HEK293 (cell line): ENCODE results near the gene SERPINH1.

Source experiments
- CTCF ChIA-PET: fragments of 350-600 bp; formaldehyde crosslinking; extraction: SDS; loops from one replicate; lab custom pipeline; 2021; ENCODE audit warnings: antibody characterized with exemption; lab: Yijun Ruan, JAX
- POLR2A ChIA-PET: fragments of 300-600 bp; formaldehyde crosslinking; extraction: SDS; loops from one replicate; lab custom pipeline; 2020; ENCODE audit warnings: antibody characterized with exemption, inconsistent platforms; lab: Yijun Ruan, JAX
- H3K27ac ChIP-seq: fragments of 200-500 bp; sonication (Bioruptor generic); 2 replicates; pipeline ENCODE4 v1.5.1; 2014; ENCODE audit warnings: low read depth, low read length, control low read depth, inconsistent platforms; ENCODE audit errors: extremely low read depth
- H3K36me3 ChIP-seq, 2 experiments: fragments of 200-500 bp in 1 of 2; sonication (Bioruptor generic) in 1 of 2; 1 replicate in 1 of 2; 2 replicates in 1 of 2; pipeline ENCODE4 v1.5.1; 2014 to 2017; ENCODE audit warnings: inconsistent platforms in 2 of 2, low read length in 2 of 2; ENCODE audit not compliant: control insufficient read depth in 2 of 2, insufficient read depth in 1 of 2
- H3K4me1 ChIP-seq: fragments of 200-500 bp; sonication (Bioruptor generic); 2 replicates; pipeline ENCODE4 v1.5.1; 2014; ENCODE audit warnings: mild to moderate bottlenecking, low read length, inconsistent platforms; ENCODE audit not compliant: control insufficient read depth, insufficient read depth
- H3K4me3 ChIP-seq: 2 replicates; pipeline ENCODE4 v1.5.1; 2011; ENCODE audit warnings: low read depth, mild to moderate bottlenecking, control low read depth, low read length, moderate library complexity
- H3K9me3 ChIP-seq: fragments of 200-500 bp; sonication (Bioruptor generic); 2 replicates; pipeline ENCODE4 v1.5.1; 2014; ENCODE audit warnings: low read depth, low read length, inconsistent platforms; ENCODE audit not compliant: control insufficient read depth, insufficient read depth
- BCL11B ChIP-seq: fragments of 450-650 bp; formaldehyde crosslinking; IDR thresholded peaks from 2 replicates; pipeline ENCODE4 v1.5.1; 2016; ENCODE audit warnings: low read depth, missing biosample characterization, missing genetic modification characterization
- CTCF ChIP-seq: fragments of 450-650 bp; formaldehyde crosslinking; IDR thresholded peaks from 2 replicates; pipeline ENCODE4 v1.5.1; 2016; ENCODE audit warnings: missing biosample characterization, missing genetic modification characterization
- EGR2 ChIP-seq: fragments of 450-650 bp; formaldehyde crosslinking; IDR thresholded peaks from 2 replicates; pipeline ENCODE4 v1.5.1; 2016; ENCODE audit warnings: low read depth, missing biosample characterization, missing genetic modification characterization
- FEZF1 ChIP-seq: fragments of 450-650 bp; formaldehyde crosslinking; IDR thresholded peaks from 2 replicates; pipeline ENCODE4 v1.5.1; 2016; ENCODE audit warnings: missing biosample characterization, missing genetic modification characterization
- PRDM6 ChIP-seq: fragments of 450-650 bp; formaldehyde crosslinking; IDR thresholded peaks from 2 replicates; pipeline ENCODE4 v1.5.1; 2017; ENCODE audit warnings: missing biosample characterization, missing genetic modification characterization
- SALL2 ChIP-seq: fragments of 450-650 bp; formaldehyde crosslinking; IDR thresholded peaks from 2 replicates; pipeline ENCODE4 v1.5.0; 2017; ENCODE audit warnings: missing biosample characterization, mild to moderate bottlenecking, missing genetic modification characterization, borderline replicate concordance
- TRIM28 ChIP-seq: IDR thresholded peaks from 2 replicates; pipeline ENCODE4 v1.6.1; 2011; ENCODE audit warnings: low read length, control low read depth, borderline replicate concordance
- ZBTB20 ChIP-seq: fragments of 450-650 bp; formaldehyde crosslinking; IDR thresholded peaks from 2 replicates; pipeline ENCODE4 v1.5.1; 2016; ENCODE audit warnings: missing biosample characterization, missing genetic modification characterization
- ZBTB49 ChIP-seq: fragments of 450-650 bp; formaldehyde crosslinking; IDR thresholded peaks from 2 replicates; pipeline ENCODE4 v1.5.1; 2016; ENCODE audit warnings: missing biosample characterization, missing genetic modification characterization, low read depth
- ZNF114 ChIP-seq: fragments of 450-650 bp; formaldehyde crosslinking; IDR thresholded peaks from 2 replicates; pipeline ENCODE4 v1.5.0; 2017; ENCODE audit warnings: missing biosample characterization, missing genetic modification characterization
- ZNF133 ChIP-seq: fragments of 450-650 bp; formaldehyde crosslinking; IDR thresholded peaks from 2 replicates; pipeline ENCODE4 v1.5.1; 2016; ENCODE audit warnings: missing biosample characterization, missing genetic modification characterization
- ZNF148 ChIP-seq: fragments of 450-650 bp; formaldehyde crosslinking; IDR thresholded peaks from 2 replicates; pipeline ENCODE4 v1.5.0; 2017; ENCODE audit warnings: missing biosample characterization, missing genetic modification characterization, borderline replicate concordance
- ZNF157 ChIP-seq: fragments of 450-650 bp; formaldehyde crosslinking; IDR thresholded peaks from 2 replicates; pipeline ENCODE4 v1.5.1; 2016; ENCODE audit warnings: missing biosample characterization, missing genetic modification characterization
- ZNF16 ChIP-seq: fragments of 450-650 bp; formaldehyde crosslinking; IDR thresholded peaks from 2 replicates; pipeline ENCODE4 v1.5.1; 2016; ENCODE audit warnings: low read depth, missing biosample characterization, missing genetic modification characterization
- ZNF174 ChIP-seq: fragments of 450-650 bp; formaldehyde crosslinking; IDR thresholded peaks from 2 replicates; pipeline ENCODE4 v1.5.0; 2017; ENCODE audit warnings: missing biosample characterization, mild to moderate bottlenecking, missing genetic modification characterization
- ZNF280C ChIP-seq: fragments of 450-650 bp; formaldehyde crosslinking; IDR thresholded peaks from 2 replicates; pipeline ENCODE4 v1.5.1; 2016; ENCODE audit warnings: missing biosample characterization, missing genetic modification characterization
- ZNF366 ChIP-seq: fragments of 450-650 bp; formaldehyde crosslinking; conservative IDR thresholded peaks from 2 replicates; pipeline ENCODE4 v1.5.1; 2016; ENCODE audit warnings: missing biosample characterization, missing genetic modification characterization
- ZNF37A ChIP-seq: fragments of 450-650 bp; IDR thresholded peaks from 2 replicates; pipeline ENCODE4 v1.5.1; 2018; ENCODE audit warnings: missing biosample characterization, missing genetic modification characterization
- ZNF529 ChIP-seq: fragments of 450-650 bp; formaldehyde crosslinking; IDR thresholded peaks from 2 replicates; pipeline ENCODE4 v1.5.1; 2017; ENCODE audit warnings: missing genetic modification characterization, missing biosample characterization; ENCODE audit not compliant: insufficient replicate concordance
- ZNF530 ChIP-seq: fragments of 450-650 bp; formaldehyde crosslinking; IDR thresholded peaks from 2 replicates; pipeline ENCODE4 v1.5.1; 2016; ENCODE audit warnings: low read depth, missing biosample characterization, missing genetic modification characterization
- ZNF560 ChIP-seq: fragments of 450-650 bp; formaldehyde crosslinking; IDR thresholded peaks from 2 replicates; pipeline ENCODE4 v1.5.1; 2017; ENCODE audit warnings: missing biosample characterization, missing genetic modification characterization, borderline replicate concordance
- ZNF585B ChIP-seq: fragments of 450-650 bp; formaldehyde crosslinking; IDR thresholded peaks from 2 replicates; pipeline ENCODE4 v1.5.1; 2016; ENCODE audit warnings: missing biosample characterization, missing genetic modification characterization
- ZNF624 ChIP-seq: fragments of 450-650 bp; formaldehyde crosslinking; IDR thresholded peaks from 2 replicates; pipeline ENCODE4 v1.5.1; 2017; ENCODE audit warnings: missing biosample characterization, missing genetic modification characterization
- ZNF639 ChIP-seq: fragments of 450-650 bp; formaldehyde crosslinking; IDR thresholded peaks from 2 replicates; pipeline ENCODE4 v1.5.1; 2016; ENCODE audit warnings: missing biosample characterization, missing genetic modification characterization
- ZNF654 ChIP-seq: fragments of 450-650 bp; formaldehyde crosslinking; IDR thresholded peaks from 2 replicates; pipeline ENCODE4 v1.5.1; 2016; ENCODE audit warnings: low read depth, missing biosample characterization, missing genetic modification characterization
- ZNF777 ChIP-seq: fragments of 450-650 bp; formaldehyde crosslinking; IDR thresholded peaks from 2 replicates; pipeline ENCODE4 v1.5.1; 2017; ENCODE audit warnings: missing biosample characterization, missing genetic modification characterization, borderline replicate concordance

SERPINH1 gene

GRCh38 chr11:75577207-75577606 lies 15.2 kb downstream of the SERPINH1 start (continued):
- TF ChIP-seq ZNF585B (tag by site-specific recombination): no peak
- TF ChIP-seq ZBTB49: no peak
- TF ChIP-seq ZNF777 (tag by site-specific recombination): no peak
- TF ChIP-seq EGR2 (tag by site-specific recombination): no peak
- TF ChIP-seq ZNF16 (tag by site-specific recombination): no peak
- no peak for TF ChIP-seq ZNF529
- TF ChIP-seq BCL11B (tag by site-specific recombination): no peak
- TF ChIP-seq, all 188 proteins: peak for 0

GRCh38 chr11:75578977-75579376 lies 16.9 kb downstream of the SERPINH1 start:
- Histone ChIP-seq H3K27ac (no peak overlapping the region), H3K9me3 (no peaks in the 10 kb centered on the region), H3K4me3 (no peak overlapping the region), H3K4me1 (no peaks in the 10 kb centered on the region), H3K36me3 (peaks cover 0 to 3% of the 10 kb centered on the region in 2 experiments; a peak in 1 of 3 replicates)
- TF ChIP-seq FEZF1 (no peak), CTCF (tag by site-specific recombination) (no peak), ZNF148 (tag by site-specific recombination) (no peak), ZNF133 (tag by site-specific recombination) (no peak), TRIM28 (no peak), ZNF530 (no peak), ZNF529 (no peak), ZNF114 (tag by site-specific recombination) (no peak), ZBTB20 (tag by site-specific recombination) (no peak), ZNF654 (tag by site-specific recombination) (no peak), ZNF639 (tag by site-specific recombination) (no peak), ZNF560 (tag by site-specific recombination) (no peak), ZNF366 (tag by site-specific recombination) (no peak), ZNF174 (no peak), ZNF37A (tag by site-specific recombination) (no peak), PRDM6 (tag by site-specific recombination) (no peak), SALL2 (tag by site-specific recombination) (no peak), ZNF280C (tag by site-specific recombination) (no peak), ZNF624 (no peak), ZNF157 (tag by site-specific recombination) (no peak)
- ChIA-PET POLR2A (no interaction called here), CTCF (interaction anchor here (1.5 to 1.6 kb wide), 3 partner anchors 16 to 32 kb away, joined by 6 to 7 read pairs (median 6); no protein-coding TSS in a partner anchor)
